Activated T-cell treated with anti-CD3 and anti-CD28 coated beads, Interleukin-2, amount 50 U/mL, for 1 hour (primary cell): Measurements from ENCODE around the gene WDSUB1.

Experiments
- DNase-seq: peaks from one replicate; pipeline ENCODE4 v3.0.0-alpha.2; 2020

The WDSUB1 gene

GRCh38 chr2:159265171-159265576 is 21.3 kb downstream of the WDSUB1 start:
- DNase-seq: no peak

- no peak for DNase-seq
These were observed 23.6 kb downstream of the WDSUB1 start for GRCh38 chr2:159262904-159263303.

GRCh38 chr2:159262226-159262625 is 24.3 kb downstream of the WDSUB1 start:
- no peak for DNase-seq

- DNase-seq: no peak
These were observed 30.3 kb downstream of the WDSUB1 start for GRCh38 chr2:159256159-159256558.

GRCh38 chr2:159252905-159253304 is 33.6 kb downstream of the WDSUB1 start:
- DNase-seq: no peak

- DNase-seq: no peak
These were observed 35.0 kb downstream of the WDSUB1 start for GRCh38 chr2:159251296-159252173.

- no peak for DNase-seq
These were observed 36.4 kb downstream of the WDSUB1 start for GRCh38 chr2:159249990-159250715.

- DNase-seq: no peak
These were observed 40.0 kb downstream of the WDSUB1 start for GRCh38 chr2:159246325-159246988.

- no peak for DNase-seq
These were observed 43.0 kb downstream of the WDSUB1 start for GRCh38 chr2:159243529-159243928.

GRCh38 chr2:159234868-159235267 is 51.6 kb downstream of the WDSUB1 start:
- DNase-seq: no peak

- DNase-seq: no peak
These were observed 53.9 kb downstream of the WDSUB1 start for GRCh38 chr2:159232456-159233170.

GRCh38 chr2:159230145-159230877 is 56.2 kb downstream of the WDSUB1 start:
- DNase-seq: no peak

- DNase-seq: no peak
These were observed 56.9 kb downstream of the WDSUB1 start for GRCh38 chr2:159229476-159230144.

GRCh38 chr2:159228081-159228581 is 58.4 kb downstream of the WDSUB1 start:
- DNase-seq: no peak

GRCh38 chr2:159227467-159227866 is 59.0 kb downstream of the WDSUB1 start:
- DNase-seq: no peak

- no peak for DNase-seq
These were observed 59.7 kb downstream of the WDSUB1 start for GRCh38 chr2:159226608-159227385.

- DNase-seq: no peak
These were observed 60.4 kb downstream of the WDSUB1 start for GRCh38 chr2:159226059-159226461.

- no peak for DNase-seq
These were observed 61.2 kb downstream of the WDSUB1 start for GRCh38 chr2:159225025-159226016.
